Measurements from ENCODE around the gene BFAR.
"Not testable (repeated sequence)": the region's sequence is repeated elsewhere in the genome, so short reads cannot be mapped to it uniquely, and the experiment has no call there.

Gene BFAR

DNA sequence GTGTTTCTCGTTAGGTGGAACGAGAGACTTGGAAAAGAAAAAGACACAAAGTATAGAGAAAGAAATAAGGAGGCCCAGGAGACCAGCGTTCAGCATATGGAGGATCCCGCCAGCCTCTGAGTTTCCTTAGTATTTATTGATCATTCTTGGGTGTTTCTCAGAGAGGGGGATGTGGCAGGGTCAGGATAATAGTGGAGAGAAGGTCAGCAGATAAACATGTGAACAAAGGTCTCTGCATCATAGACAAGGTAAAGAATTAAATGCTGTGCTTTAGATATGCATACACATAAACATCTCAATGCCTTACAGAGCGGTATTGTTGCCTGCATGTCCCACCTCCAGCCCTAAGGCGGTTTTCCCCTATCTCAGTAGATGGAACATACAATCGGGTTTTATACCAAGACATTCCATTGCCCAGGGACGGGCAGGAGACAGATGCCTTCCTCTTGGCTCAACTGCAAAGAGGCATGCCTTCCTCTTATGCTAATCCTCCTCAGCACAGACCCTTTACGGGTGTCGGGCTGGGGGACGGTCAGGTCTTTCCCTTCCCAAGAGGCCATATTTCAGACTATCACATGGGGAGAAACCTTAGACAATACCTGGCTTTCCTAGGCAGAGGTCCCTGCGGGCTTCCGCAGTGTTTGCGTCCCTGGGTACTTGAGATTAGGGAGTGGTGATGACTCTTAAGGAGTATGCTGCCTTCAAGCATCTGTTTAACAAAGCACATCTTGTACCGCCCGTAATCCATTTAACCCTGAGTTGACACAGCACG lies 3.6 kb downstream of the BFAR start:
- DNase-seq = not testable (repeated sequence)

DNA sequence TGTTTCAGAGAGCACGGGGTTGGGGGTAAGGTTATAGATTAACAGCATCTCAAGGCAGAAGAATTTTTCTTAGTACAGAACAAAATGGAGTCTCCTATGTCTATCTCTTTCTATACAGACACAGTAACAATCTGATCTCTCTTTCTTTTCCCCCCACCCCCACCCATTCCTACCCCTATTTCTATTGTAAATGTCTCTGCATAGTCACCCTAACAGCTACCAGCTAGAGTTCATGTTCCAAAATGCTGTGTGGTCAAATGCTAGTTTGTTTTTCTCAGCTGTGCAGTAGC lies 4.1 kb downstream of the BFAR start:
- not testable (repeated sequence) for DNase-seq

DNA sequence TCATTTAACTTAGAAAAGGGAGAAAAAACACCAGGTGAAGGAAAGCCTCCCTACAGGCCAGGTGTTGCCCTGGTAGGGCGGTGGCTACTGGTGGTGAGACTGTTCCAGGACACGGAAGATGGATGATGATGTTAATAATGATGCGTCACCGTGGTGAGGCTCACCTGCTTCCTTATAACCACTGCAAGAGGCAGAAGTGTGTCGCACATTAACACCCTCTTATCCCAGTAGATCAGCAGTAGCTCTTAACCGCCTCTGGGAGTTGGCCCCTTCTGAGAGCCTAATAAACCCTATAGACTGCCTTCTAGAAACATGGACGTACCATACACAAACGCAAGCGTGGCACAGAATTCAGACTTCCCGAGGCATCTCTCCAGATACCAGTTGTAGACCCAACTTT lies 7.8 kb downstream of the BFAR start:
- DNase-seq = no peak

DNA sequence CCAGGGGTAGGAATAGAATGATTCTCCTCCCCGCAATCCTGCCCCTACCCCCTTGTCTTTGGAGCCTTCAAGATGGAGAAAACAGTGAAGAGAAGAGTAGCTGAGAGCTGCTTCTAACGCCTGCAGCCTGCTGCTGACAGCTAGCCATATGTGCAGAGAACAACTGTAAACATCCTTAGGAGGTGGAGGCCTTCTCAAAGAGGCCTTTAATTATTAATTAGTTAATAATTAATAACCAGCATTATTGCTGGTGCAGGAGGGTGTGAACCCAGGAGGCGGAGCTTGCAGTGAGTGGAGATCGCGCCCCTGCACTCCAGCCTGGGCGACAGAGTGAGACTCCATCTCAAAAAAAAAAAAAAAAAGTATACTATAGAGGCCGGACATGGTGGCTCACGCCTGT lies 8.5 kb downstream of the BFAR start:
- no peak for DNase-seq

DNA sequence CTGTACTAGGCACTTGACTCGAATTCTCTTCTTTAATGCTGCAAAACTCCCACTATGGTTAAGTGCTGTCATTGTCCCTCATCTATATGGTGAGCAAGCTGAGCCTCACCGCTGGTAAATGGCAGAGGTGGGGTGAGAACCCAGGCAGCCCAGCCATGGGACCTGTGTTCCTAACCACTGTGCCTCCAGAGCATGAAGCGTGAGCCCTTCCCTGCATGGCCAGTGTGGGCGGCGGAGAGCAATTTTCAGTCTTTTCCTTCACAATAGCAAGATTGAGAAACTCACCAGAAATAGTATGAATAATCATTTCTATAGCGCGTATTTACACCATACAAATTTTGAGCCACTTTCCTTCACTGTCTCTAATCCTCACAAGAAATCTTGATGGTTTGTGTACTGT lies 9.2 kb downstream of the BFAR start:
- no peak for DNase-seq

DNA sequence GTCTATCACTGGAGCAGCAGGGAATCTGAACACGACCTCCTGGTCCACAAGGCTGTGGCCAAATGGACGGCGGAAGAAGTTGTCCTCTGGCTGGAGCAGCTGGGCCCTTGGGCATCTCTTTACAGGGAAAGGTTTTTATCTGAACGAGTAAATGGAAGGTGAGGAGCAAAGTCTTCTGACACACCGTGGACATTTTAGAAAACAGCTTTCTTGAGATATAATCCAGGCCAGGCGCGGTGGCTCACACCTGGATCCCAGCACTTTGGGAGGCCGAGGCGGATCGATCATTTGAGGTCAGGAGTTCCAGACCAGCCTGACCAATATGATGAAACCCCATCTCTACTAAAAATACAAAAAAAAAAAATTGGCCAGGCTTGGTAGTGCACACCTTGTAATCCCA lies 17.1 kb downstream of the BFAR start:
- DNase-seq = no peak

DNA sequence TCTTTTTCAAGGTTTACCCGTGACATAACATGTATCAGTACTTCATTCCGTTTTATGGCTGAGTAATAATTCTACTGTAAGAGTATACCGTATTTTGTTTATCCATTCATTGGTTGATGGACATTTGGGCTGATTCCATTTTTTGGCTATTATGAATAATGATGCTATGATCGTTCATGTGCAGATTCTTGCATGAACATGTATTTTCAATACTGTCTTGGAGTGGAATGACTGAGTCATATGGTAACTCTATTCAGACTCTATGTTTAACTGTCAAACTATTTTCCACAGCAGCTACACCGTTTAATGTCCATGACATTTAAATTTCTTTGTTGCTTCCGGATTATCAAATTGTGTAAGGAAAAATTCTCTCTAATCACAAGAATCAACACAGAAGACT lies 17.9 kb downstream of the BFAR start:
- no peak for DNase-seq

DNA sequence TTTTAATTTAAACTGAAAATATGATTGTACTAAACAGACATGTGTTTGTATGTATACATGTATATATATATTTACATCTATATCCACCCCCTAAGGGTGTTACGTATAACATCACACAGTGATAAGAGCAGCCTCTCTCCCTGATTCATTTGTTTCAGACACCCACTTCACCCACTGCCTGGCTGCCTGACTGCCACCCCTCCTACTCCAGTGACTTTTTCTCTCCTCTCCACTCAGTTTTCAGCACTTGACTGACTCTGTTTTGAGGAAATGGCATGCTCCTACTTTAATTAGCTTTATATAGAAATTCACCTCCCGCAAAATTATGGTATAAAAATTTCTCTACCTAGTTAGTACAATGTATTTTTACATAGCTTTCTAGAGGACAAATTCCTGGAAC lies 20.0 kb downstream of the BFAR start:
- DNase-seq = no peak

DNA sequence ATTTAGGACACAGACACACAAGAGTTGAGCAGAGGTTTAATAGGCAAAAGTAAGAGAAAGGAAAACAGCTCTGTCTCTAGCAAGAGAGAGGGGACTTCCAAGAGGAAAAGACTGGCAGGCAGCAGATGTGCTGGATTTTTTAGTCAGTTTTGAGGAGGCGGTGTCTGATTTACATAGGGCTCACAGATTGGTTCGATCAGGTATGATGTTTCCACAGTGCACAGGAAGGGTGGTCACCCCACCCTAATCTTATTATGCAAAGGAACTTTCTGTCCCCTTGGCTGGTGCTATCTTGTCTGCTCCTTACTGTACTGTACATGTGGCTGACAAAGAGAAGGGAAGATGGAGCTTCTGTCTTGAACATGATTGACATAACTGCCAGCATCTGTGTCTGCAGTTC lies 25.3 kb downstream of the BFAR start:
- no peak for DNase-seq

DNA sequence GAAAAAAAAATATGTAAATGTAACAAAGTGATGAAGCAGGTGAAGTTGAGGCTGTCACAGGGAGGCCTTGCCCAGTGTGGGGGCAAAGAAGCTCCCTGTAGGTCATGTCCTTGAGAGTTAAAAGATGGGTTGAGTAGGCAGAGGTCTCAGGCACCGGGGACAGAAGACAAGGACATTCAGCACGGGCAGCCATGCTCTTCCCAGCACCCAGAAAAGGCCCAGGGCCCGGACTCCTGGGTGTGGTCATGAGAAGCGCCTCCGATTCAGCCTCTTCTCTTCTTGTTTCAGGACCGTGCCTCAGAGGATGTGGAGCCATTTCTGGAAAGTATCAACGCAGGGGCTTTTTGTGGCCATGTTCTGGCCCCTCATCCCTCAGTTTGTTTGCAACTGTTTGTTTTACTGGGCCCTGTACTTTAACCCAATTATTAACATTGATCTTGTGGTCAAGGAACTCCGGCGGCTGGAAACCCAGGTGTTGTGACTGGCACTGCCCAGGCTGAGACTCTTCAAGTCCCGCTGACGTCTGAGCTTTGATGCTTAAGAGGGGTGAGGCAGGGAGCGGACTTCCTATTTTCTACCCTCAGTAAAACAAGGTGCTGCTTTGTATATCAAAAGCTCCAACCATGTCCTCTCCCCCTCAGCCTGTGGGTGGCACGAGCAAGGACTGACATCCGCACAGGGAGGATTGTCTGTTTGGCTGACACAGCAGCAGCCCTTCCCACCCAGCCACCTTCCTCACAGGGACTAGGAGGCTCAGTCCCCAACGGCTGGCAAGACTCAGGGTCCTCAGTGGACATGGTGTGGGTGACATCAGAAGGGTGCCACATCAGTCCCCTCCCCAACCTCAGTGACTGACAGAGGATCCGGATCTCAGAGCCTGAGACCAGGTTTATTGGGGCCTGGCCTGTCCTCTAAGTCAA lies 34.9 kb downstream of the BFAR start:
- DNase-seq = no peak

DNA sequence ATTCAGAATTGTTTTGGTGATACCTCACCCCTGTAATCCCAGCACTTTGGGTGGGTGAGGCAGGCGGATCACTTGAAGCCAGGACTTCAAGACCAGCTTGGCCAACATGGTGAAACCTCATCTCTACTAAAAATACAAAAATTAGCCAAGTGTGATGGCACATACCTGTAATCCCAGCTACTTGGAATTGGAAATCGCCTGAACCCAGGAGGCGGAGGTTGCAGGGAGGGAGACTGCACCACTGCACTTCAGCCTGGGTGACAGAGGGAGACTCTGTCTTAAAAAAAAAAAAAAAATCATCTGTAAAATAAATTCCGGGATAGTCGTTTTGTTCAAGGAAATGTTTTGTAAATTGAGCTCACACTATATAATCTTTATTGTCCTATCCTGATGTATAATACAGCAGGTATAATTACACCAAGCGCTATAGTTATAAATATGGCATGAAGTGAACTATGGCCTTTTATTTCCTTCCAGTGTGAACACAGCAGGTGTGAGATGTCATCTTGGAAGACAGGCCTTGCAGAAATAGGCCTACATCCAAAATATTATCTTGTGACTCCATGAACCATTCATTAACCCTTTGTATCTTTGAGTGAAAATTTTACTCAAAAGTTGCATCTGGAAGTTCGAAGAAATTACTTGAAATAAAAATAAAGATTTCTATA lies 35.9 kb downstream of the BFAR start:
- DNase-seq = no peak

DNA sequence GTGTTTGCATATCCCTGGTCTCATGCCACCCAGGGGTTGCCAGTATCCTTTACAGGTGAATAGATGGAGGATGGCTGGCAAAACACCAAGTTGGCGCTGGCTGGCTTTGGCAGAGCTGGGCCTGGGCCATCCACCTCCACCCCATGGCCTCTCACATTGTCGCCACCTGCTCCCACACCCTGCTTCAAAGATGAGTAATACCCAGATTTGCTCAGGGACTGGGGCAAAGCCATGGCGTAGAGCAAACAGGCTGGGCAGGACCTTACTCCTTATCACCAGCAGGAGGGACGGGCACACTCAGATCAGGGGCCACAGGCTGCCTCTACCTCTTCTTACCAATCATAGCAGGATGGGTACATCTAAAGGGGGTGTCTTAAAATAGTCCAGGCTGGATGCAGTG lies 37.0 kb downstream of the BFAR start:
- no peak for DNase-seq

DNA sequence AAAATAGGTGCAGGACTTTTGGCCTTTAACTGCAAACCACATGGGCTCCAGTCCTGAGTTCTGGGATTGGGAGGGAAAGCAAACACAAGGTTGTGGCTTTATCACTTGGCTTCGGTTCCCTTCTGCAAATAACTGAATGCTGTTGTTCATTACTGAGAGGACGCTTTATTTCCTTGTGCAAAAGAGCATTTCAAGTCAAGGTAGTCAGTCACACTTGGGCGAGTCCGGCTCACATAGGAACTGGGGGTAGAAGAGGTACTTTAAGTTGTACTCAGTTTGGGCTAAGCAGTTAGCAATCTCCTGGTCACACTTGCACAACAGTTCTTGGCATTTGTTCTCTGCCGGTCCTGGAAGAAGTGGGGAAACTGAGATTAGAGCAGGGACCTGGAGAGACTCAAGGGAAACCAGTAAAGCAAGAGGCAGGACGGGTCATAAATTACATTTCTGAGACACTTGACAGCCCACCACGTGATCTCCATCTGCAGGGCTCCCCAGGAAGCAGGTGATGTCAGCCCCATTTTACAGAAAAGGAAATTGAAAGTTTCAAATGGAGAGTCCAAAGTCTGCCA lies 39.7 kb downstream of the BFAR start:
- no peak for DNase-seq

DNA sequence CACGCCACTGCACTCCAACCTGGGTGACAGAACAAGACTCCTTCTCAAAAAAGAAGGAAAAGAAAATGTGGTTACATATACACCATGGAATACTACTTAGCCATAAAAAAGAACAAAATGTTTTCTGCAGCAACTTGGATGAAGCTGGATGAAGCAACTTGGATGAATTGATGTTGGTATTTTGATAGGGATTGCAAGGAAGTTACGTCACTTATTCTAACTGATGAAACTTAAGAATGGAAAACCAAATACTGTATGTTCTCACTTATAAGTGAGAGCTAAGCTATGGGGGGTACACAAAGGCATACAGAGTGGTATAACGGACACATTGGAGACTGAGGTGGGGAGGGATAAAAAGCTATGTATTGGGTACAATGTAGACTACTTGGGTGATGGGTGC lies 43.9 kb downstream of the BFAR start:
- no peak for DNase-seq

DNA sequence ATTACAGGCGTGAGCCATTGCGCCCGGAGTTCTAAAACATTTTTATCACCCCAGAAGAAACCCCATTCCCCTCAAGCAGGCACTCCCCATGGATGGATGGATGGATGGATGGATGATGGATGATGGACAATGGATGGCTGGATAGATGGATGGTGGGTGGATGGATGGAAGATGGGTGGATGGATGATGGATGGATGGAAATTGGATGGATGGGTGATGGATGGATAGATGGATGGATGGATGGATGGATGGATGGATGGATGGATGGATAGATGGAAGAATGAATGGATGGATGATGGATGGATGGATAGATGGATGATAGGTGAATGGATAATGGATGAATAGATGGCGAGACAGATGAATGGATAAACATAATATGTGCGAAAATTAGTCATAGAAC lies 44.9 kb downstream of the BFAR start:
- no peak for DNase-seq

DNA sequence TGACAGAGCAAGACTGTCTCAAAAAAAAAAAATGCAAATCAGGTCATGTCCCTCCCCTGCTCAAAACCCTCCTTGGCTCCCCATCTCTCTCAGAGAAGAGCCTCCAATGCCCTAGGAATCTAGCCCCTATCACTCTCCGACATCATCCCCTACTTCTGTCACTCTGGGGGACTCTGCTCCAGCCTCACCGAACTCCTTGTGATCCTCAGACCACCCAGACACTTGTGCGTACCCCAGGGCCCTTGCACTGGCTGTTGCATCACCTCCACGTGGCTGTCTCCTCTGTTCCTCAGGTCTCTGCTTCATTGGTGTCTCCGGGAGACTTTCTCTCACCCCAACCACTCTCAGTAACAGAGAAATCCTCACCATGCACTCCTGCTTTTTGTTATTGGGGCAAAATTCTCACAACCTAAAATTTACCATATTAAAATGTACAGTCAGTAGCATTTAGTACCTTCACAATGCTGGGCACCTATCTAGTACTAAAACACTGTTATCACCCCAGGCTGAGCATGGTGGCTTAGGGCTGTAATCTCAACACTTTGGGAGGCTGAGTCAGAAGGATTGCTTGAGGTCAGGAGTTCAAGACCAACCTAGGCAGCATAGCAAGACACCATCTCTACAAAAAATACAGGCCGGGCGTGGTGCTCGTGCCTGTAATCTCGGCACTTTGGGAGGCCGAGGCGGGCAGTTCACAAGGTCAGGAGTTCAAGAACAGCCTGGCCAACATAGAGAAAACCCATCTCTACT lies 46.2 kb downstream of the BFAR start:
- no peak for DNase-seq

DNA sequence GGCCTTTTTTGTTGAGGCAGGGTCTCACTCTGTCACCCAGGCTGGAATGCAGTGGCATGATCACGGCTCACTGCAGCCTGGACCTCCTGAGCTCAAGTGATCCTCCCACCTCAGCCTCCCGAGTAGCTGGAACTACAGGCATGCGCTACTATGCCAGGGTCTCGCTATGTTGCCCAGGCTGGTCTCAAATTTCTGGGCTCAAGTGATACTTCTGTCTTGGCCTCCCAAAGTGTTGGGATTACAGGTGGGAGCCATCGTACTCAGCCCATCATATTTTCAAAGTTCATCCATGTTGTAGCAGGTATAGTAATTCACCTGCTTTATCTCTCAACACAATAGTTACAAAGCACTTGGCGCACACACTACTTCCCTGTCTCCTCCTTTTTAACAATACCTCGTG lies 47.6 kb downstream of the BFAR start:
- not testable (repeated sequence) for DNase-seq

DNA sequence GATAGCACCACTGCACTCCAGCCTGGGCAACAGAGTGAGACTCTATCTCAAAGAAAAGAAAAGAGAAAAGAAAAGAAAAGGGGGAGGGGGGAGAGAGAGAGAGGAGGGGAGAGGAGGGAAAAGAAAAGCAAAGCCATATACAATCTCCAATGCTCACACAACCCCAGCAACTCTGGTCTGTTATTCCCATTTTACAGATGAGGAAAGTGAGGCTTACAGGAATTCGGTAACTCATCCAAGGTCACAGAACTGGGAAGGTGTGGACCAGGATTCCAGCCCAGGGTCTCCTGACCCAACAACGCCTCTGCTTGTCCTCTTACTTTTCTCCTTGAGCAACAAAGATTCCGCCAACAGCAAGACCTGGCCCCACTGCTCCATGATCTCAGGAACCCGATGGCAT lies 48.4 kb downstream of the BFAR start:
- no peak for DNase-seq

DNA sequence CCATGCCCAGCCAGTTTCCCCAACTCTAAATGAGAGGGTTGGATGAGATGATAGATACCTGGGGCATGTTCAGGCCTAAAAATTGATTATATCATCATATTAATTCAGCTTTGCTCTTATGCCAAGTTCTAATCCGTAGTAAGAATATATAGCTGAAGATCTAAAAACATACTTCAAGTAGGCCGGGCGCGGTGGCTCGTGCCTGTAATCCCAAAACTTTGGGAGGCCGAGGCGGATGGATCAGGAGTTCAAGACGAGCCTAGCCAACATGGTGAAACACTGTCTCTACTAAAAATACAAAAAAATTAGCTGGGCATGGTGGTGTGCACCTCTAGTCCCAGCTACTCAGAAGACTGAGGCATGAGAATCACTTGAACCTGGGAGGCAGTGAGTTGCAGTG lies 49.4 kb downstream of the BFAR start:
- DNase-seq = no peak

DNA sequence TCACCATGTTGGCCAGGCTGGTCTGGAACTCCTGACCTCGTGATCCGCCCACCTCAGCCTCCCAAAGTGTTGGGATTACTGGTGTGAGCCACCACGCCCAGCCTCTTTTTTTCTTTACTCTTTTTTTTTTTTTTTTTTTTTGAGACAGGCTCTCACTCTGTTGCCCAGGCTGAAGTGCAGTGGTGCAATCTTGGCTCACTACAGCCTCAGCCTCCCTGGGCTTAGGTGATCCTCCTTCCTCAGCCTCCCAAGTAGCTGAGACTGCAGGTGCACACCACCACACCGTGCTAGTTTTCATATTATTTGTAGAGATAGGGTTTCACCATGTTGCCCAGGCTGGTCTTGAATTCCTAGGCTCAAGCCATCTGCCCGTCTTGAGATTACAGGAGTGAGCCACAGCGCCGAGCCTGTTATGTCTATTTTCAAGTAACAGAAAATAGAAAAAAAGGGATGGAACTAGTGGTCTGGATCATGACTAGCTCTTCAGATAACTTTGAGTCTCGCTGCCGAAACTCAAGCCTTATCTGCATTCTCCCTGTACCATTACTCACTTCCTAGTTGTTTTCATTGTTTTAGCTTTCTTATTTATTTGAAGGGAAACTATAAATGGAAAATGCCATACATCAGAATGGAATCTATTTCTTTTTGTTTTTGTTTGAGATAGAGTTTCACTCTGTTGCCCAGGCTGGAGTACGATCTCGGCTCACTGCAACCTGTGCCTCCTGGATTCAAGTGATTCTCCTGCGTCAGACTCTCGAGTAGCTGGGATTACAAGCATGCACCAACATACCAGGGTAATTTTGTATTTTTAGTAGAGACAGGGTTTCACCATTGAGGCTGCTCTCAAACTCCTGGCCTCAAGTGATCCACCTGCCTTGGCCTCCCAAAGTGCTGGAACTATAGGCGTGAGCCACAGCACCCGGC lies 53.4 kb downstream of the BFAR start:
- DNase-seq = not testable (repeated sequence)

DNA sequence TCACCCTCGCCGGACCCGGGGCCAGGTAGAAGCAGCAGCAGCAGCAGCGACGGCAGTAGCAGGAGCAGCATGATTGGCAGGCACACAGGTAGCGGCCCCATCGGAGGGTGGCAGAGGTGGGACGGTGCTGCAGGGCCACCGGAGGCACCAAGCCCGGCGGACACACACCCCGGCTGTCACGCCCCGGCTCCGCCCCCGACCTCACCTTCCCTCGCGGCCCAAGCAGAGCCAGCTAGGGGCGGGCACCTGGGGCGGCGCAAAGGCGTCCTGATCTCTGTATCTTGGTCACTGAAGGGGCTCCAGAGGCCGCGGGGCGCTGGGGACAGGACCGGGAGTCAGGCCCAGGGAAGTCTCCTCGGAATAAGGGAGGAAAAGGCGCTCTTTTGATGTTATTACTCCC lies 61.4 kb downstream of the BFAR start, which contains the start of gene PLA2G10:
Gene PLA2G10, minus strand, starts transcription at position 180 of the 400 bp plus-strand sequence. Its CDS starts 79 bp downstream, at position 101.
- not testable (repeated sequence) for DNase-seq

DNA sequence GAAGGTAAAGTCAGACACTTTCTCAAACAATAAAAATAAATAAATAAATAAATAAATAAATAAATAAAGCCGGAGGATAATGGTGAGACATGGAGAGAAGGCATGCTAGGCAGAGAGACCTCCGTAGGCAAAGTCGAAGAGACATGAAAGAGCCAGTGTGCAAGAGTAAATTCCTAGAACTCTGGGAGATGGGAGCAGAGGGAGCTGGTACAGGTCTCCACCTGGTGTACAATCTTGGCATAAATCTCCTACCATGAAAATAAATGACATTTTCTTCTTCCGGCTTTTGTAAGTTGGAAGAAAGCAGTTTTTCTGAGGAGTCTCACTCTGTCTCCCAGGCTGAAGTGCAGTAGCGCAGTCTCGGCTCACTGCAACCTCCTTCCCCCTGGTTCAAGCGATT lies 69.1 kb downstream of the BFAR start:
- not testable (repeated sequence) for DNase-seq
